Smooth muscle cell (in vitro differentiated cells): ENCODE measurements around the gene NUP155. TPM values are rescaled to one million over a fixed set of nuclear protein-coding genes. Genes with fewer than 3 reads are reported as not detected.
A peak's percentile ranks its signal among the peaks of the same experiment; 100 is the strongest.
"Not testable (repeated sequence)": the region's sequence is repeated elsewhere in the genome, so short reads cannot be mapped to it uniquely, and the experiment has no call there.

Experiments used
- DNase-seq: peaks from one replicate; lab custom pipeline; 2025; ENCODE audit not compliant: unreplicated experiment; lab: John Stamatoyannopoulos, UW
- H2AFZ ChIP-seq: fragments of 200-600 bp; sonication (generic); 2 replicates; pipeline ENCODE4 v1.6.0; 2016; ENCODE audit warnings: antibody characterized with exemption, low read depth, mild to moderate bottlenecking
- H3F3A ChIP-seq: fragments of 200-600 bp; sonication (generic); 2 replicates; pipeline ENCODE4 v1.6.0; 2017; ENCODE audit warnings: antibody characterized with exemption, low read depth
- H3K27ac ChIP-seq: fragments of 200-600 bp; sonication (generic); 2 replicates; pipeline ENCODE4 v1.5.1; 2016; ENCODE audit warnings: low read depth, mild to moderate bottlenecking
- H3K27me3 ChIP-seq: fragments of 200-600 bp; sonication (generic); 2 replicates; pipeline ENCODE4 v1.6.1; 2016; ENCODE audit warnings: low read depth, mild to moderate bottlenecking
- H3K36me3 ChIP-seq: fragments of 200-600 bp; sonication (generic); 2 replicates; pipeline ENCODE4 v1.5.1; 2016; ENCODE audit warnings: low read depth
- H3K4me1 ChIP-seq: fragments of 200-600 bp; sonication (generic); 2 replicates; pipeline ENCODE4 v1.5.1; 2016; ENCODE audit warnings: low read depth
- H3K4me2 ChIP-seq: fragments of 200-600 bp; sonication (generic); 2 replicates; pipeline ENCODE4 v1.6.0; 2016; ENCODE audit warnings: mild to moderate bottlenecking
- H3K4me3 ChIP-seq: fragments of 200-600 bp; sonication (generic); 2 replicates; pipeline ENCODE4 v1.5.1; 2016; ENCODE audit warnings: mild to moderate bottlenecking
- H3K79me2 ChIP-seq: fragments of 200-600 bp; sonication (generic); 2 replicates; pipeline ENCODE4 v1.6.0; 2016; ENCODE audit warnings: low read depth, mild to moderate bottlenecking
- H3K9ac ChIP-seq: fragments of 200-600 bp; sonication (generic); 2 replicates; pipeline ENCODE4 v1.6.0; 2016; ENCODE audit warnings: low read depth
- H3K9me3 ChIP-seq: fragments of 200-600 bp; sonication (generic); replicated peaks from 2 replicates; pipeline ENCODE4 v1.5.1; 2016; ENCODE audit warnings: low read depth
- H4K20me1 ChIP-seq: fragments of 200-600 bp; sonication (generic); 2 replicates; pipeline ENCODE4 v1.6.0; 2016; ENCODE audit warnings: low read depth
- WGBS: methylation state at CpG from one replicate; pipeline ENCODE4 v1.1.7; 2016; ENCODE audit warnings: low lambda C conversion rate; 5-methylcytosine and 5-hydroxymethylcytosine counted together
- polyA plus RNA-seq: library from polyadenylated mRNA; unstranded; fragments of >200 nt; fragmentation: Nextera tagmentation; extraction: Ambion mirVana; gene quantifications from 2 replicates; pipeline ENCODE4 v1.2.1, GENCODE V29; 2016
- total RNA-seq: library from RNA; depleted of rRNA; stranded (reverse); fragments of >200 nt; gene quantifications from 2 replicates; pipeline ENCODE4 v1.2.3, GENCODE V29; 2014
- TF ChIP-seq, protein P1 (sequence below): fragments of 200-600 bp; sonication (generic); IDR thresholded peaks from 2 replicates; pipeline ENCODE4 v1.5.1; 2017; ENCODE audit warnings: borderline replicate concordance, mild to moderate bottlenecking, antibody characterized with exemption; ENCODE audit not compliant: insufficient read depth, poor library complexity, severe bottlenecking

The NUP155 gene
- total RNA-seq (31.4 and 37.1 TPM in 2 replicates), polyA plus RNA-seq (11.3 and 12.3 TPM in 2 replicates)

DNA sequence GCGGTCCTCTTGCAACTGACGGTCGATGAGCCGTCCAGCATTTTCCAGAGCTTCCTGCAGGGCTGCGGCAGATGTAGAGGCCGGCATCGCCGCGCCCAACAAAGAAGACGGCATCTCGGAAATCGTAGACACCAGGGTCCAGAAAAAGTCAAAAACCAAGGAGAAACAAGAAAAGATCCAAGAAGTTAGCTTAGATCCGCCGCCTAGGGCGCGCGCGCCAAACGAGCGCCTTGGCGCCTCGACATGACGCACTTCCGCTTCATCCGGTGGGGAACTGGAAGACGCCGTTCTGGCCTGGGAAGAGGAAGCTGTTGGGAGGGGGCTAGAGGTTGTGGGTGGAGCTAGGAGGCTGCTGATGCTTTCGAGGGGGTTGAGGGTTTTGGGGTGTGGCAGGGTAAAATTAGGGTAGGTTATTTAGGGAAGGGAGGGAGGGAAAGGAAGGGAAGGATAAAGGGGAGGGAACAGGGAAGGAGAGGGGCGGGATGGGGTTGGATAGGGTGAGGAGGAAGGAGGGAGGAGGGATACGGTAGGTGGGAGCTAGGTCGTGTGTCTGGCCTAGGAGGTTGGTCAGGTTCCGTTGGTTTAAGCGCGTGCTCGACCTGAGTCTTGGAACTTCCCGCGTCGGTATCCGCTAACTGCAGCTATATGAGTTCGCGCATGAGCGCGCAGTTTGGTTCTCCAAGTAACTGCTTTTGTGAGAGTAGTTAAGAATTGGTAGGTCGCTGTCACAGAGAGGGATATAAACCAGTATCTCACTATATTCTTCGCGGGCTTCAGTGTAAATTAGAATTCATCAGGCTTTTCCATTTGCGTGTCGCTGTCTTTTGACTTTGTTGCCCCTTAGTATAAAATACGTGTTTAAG is at the start of gene NUP155:
Gene NUP155, minus strand, starts transcription at position 243 of the 863 bp plus-strand sequence. Its CDS starts 129 bp downstream, at position 114.
- H3K4me3 ChIP-seq = peak within 1 kb of the TSS; percentile 81
- peak; percentile 57 for DNase-seq
- TF ChIP-seq, protein P1, sequence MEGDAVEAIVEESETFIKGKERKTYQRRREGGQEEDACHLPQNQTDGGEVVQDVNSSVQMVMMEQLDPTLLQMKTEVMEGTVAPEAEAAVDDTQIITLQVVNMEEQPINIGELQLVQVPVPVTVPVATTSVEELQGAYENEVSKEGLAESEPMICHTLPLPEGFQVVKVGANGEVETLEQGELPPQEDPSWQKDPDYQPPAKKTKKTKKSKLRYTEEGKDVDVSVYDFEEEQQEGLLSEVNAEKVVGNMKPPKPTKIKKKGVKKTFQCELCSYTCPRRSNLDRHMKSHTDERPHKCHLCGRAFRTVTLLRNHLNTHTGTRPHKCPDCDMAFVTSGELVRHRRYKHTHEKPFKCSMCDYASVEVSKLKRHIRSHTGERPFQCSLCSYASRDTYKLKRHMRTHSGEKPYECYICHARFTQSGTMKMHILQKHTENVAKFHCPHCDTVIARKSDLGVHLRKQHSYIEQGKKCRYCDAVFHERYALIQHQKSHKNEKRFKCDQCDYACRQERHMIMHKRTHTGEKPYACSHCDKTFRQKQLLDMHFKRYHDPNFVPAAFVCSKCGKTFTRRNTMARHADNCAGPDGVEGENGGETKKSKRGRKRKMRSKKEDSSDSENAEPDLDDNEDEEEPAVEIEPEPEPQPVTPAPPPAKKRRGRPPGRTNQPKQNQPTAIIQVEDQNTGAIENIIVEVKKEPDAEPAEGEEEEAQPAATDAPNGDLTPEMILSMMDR = no peak
- peak within 1 kb of the TSS; percentile 80 for H3K9ac ChIP-seq
- H3K79me2 ChIP-seq = peaks cover 46% of the 10 kb centered on the region
- peaks cover 4% of the 10 kb centered on the region for H3F3A ChIP-seq
- H3K9me3 ChIP-seq = no peaks in the 10 kb centered on the region
- H2AFZ ChIP-seq = peak within 1 kb of the TSS; percentile 82
- no peaks in the 10 kb centered on the region for H3K27me3 ChIP-seq
- H3K4me1 ChIP-seq = peaks cover 11% of the 10 kb centered on the region
- H4K20me1 ChIP-seq = peaks cover under 1% of the 10 kb centered on the region
- WGBS = 2% methylated on average over 48 of the region's 49 CpGs
- H3K36me3 ChIP-seq = no peaks in the 10 kb centered on the region
- peak within 1 kb of the TSS; percentile 49 for H3K27ac ChIP-seq
- H3K4me2 ChIP-seq = peak within 1 kb of the TSS; percentile 96

DNA sequence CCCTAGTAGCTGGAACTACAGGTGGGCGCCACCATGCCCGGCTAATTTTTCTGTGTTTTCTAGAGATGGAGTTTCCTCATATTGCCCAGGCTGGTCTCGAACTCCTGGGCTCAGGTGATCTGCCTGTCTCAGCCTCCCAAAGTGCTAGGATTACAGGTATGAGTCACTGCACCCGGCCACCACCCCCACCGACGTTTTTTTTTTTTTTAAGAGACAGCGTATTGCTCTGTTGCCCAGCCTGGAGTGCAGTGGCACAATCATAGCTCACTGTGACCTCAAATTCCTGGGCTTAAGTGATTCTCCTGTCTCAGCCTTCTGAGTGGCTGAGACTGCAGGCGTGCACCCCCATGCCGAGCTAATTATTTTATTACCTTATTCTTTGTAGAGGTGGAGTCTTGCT is 46.4 kb upstream of the NUP155 start:
- Histone ChIP-seq H3K27ac (no peak overlapping the region), H3F3A (no peaks in the 10 kb centered on the region), H3K9me3 (no peaks in the 10 kb centered on the region), H3K36me3 (no peaks in the 10 kb centered on the region), H2AFZ (no peak overlapping the region), H3K9ac (no peak overlapping the region), H3K4me3 (no peak overlapping the region), H4K20me1 (peaks cover 6% of the 10 kb centered on the region), H3K4me1 (no peaks in the 10 kb centered on the region), H3K27me3 (no peaks in the 10 kb centered on the region), H3K4me2 (no peak overlapping the region), H3K79me2 (no peaks in the 10 kb centered on the region)
- no peak for DNase-seq
- 88% methylated on average over 9 of the region's 9 CpGs for WGBS
- TF ChIP-seq, protein P1 = no peak

DNA sequence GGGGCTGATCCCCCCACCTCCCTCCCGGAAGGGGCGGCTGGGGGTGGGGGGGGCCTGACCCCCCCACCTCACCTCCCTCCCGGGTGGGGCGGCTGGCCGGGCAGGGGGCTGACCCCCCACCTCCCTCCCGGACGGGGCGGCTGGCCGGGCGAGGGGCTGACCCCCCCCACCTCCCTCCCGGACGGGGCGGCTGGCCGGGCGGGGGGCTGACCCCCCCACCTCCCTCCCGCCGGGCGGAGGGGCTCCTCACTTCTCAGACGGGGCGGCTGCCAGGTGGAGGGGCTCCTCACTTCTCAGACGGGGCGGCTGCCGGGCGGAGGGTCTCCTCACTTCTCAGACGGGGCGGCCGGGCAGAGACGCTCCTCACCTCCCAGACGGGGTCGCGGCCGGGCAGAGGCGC is 44.5 kb upstream of the NUP155 start:
- 90% methylated on average over 2 of the region's 33 CpGs for WGBS
- H3K9ac ChIP-seq = not testable (repeated sequence)

DNA sequence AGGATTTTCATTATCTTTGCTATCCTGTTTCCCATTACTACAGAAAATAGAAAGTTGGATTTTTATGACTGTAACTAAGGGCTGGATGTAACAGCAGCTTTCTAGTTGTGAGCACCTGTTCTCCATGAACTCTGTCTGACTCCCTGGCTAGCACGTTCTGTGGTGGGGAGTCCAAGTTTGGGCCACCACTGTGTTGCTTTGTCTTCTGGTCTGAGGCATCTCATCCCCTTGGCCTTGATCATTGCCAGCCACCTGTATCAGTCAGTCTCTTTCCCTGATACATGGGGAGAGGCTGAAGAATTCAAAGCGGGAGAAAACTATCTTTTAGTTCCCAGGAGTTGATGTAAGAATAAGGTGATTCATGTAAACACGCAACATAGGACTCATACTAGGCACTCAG is 41.6 kb upstream of the NUP155 start:
- no peak overlapping the region for H3K4me3 ChIP-seq
- H4K20me1 ChIP-seq = peaks cover 6% of the 10 kb centered on the region
- 98% methylated on average over 3 of the region's 3 CpGs for WGBS
- H3K79me2 ChIP-seq = no peaks in the 10 kb centered on the region
- H3F3A ChIP-seq = no peaks in the 10 kb centered on the region
- no peak for DNase-seq
- TF ChIP-seq, protein P1 = no peak
- no peaks in the 10 kb centered on the region for H3K9me3 ChIP-seq
- H2AFZ ChIP-seq = no peak overlapping the region
- no peak overlapping the region for H3K9ac ChIP-seq
- H3K27me3 ChIP-seq = no peaks in the 10 kb centered on the region
- no peaks in the 10 kb centered on the region for H3K4me1 ChIP-seq
- no peak overlapping the region for H3K27ac ChIP-seq
- no peak overlapping the region for H3K4me2 ChIP-seq
- no peaks in the 10 kb centered on the region for H3K36me3 ChIP-seq

More for the DNA sequence above, 44.5 kb upstream of the NUP155 start:
- DNase-seq, H4K20me1 ChIP-seq, H3K27ac ChIP-seq, H3K4me2 ChIP-seq, H3K36me3 ChIP-seq, H3K4me1 ChIP-seq, H2AFZ ChIP-seq, H3K4me3 ChIP-seq, H3K9me3 ChIP-seq, H3K79me2 ChIP-seq, H3F3A ChIP-seq, H3K27me3 ChIP-seq: not testable (repeated sequence)
